A673 (cell line): ENCODE data around the gene TMEM147. TPM values are rescaled to one million over a fixed set of nuclear protein-coding genes. Genes with fewer than 3 reads are reported as not detected.

Source experiments
- BruUV-seq: library from RNA; stranded (reverse); fragments of 400-500 nt; replicated peaks from 2 replicates; lab custom pipeline; 2021; lab: Mats Ljungman, UMichigan
- CTCF ChIA-PET: fragments of 300-600 bp; sonication (Branson Sonifier 250); formaldehyde crosslinking; loops from one replicate; lab custom pipeline; 2022; ENCODE audit warnings: antibody characterized with exemption; lab: Charles Lee
- POLR2A ChIA-PET: fragments of 300-600 bp; sonication (Branson Sonifier 250); formaldehyde crosslinking; loops from one replicate; lab custom pipeline; 2022; ENCODE audit warnings: antibody characterized with exemption; ENCODE audit not compliant: low non-redundant PET; lab: Charles Lee
- DNase-seq: peaks from one replicate; pipeline ENCODE4 v3.0.0-alpha.2; 2015; ENCODE audit warnings: low spot score
- H3K27ac ChIP-seq: fragments of 200-600 bp; sonication (generic); 2 replicates; pipeline ENCODE4 v1.5.1; 2016; ENCODE audit warnings: mixed run types, low read depth, mild to moderate bottlenecking, mixed read lengths, antibody characterized with exemption, low read length; ENCODE audit not compliant: poor library complexity, severe bottlenecking
- H3K27me3 ChIP-seq: fragments of 200-600 bp; sonication (generic); replicated peaks from 2 replicates; pipeline ENCODE4 v1.6.1; 2017; ENCODE audit warnings: mixed run types, low read depth, mild to moderate bottlenecking, mixed read lengths, antibody characterized with exemption, low read length; ENCODE audit not compliant: insufficient read depth, poor library complexity
- H3K36me3 ChIP-seq: fragments of 200-600 bp; sonication (generic); 2 replicates; pipeline ENCODE4 v1.6.1; 2016; ENCODE audit warnings: mixed run types, mild to moderate bottlenecking, mixed read lengths, antibody characterized with exemption, low read length; ENCODE audit not compliant: insufficient read depth, poor library complexity, severe bottlenecking
- H3K4me1 ChIP-seq: fragments of 200-600 bp; sonication (generic); 2 replicates; pipeline ENCODE4 v1.6.1; 2017; ENCODE audit warnings: mixed run types, mild to moderate bottlenecking, mixed read lengths, antibody characterized with exemption, low read length; ENCODE audit not compliant: insufficient read depth, poor library complexity, severe bottlenecking
- H3K4me3 ChIP-seq: fragments of 200-600 bp; sonication (generic); 2 replicates; pipeline ENCODE4 v1.5.1; 2016; ENCODE audit warnings: low read depth, mixed run types, mild to moderate bottlenecking, mixed read lengths, low read length; ENCODE audit not compliant: poor library complexity, severe bottlenecking
- H3K9me3 ChIP-seq: fragments of 200-600 bp; sonication (generic); 2 replicates; pipeline ENCODE4 v1.6.1; 2016; ENCODE audit warnings: mixed run types, low read depth, mild to moderate bottlenecking, mixed read lengths, antibody characterized with exemption, low read length; ENCODE audit not compliant: poor library complexity, severe bottlenecking
- EZH2 ChIP-seq: fragments of 200-600 bp; sonication (generic); IDR thresholded peaks from 2 replicates; pipeline ENCODE4 v1.6.1; 2017; ENCODE audit warnings: borderline replicate concordance, low read depth, mild to moderate bottlenecking, mixed read lengths, antibody characterized with exemption, low read length; ENCODE audit not compliant: poor library complexity, severe bottlenecking
- intact Hi-C: fragments of 100-400 bp; cut with micrococcal nuclease; formaldehyde crosslinking; loops from one replicate; pipeline ENCODE4 v1.10.0; 2022; ENCODE audit not compliant: unreplicated experiment
- total RNA-seq: library from RNA; stranded (reverse); gene quantifications from 2 replicates; pipeline ENCODE4 v1.2.3, GENCODE V29; 2021
- TF ChIP-seq, protein P1 (sequence below): fragments of 300-800, 200-600 bp; sonication (generic); conservative IDR thresholded peaks from 2 replicates; pipeline ENCODE4 v1.5.1; 2017; ENCODE audit warnings: low read depth, mild to moderate bottlenecking, antibody characterized with exemption, low read length, moderate library complexity, mixed read lengths

TMEM147 gene
- total RNA-seq, 1 experiment from 2014 or later: 115 TPM

DNA sequence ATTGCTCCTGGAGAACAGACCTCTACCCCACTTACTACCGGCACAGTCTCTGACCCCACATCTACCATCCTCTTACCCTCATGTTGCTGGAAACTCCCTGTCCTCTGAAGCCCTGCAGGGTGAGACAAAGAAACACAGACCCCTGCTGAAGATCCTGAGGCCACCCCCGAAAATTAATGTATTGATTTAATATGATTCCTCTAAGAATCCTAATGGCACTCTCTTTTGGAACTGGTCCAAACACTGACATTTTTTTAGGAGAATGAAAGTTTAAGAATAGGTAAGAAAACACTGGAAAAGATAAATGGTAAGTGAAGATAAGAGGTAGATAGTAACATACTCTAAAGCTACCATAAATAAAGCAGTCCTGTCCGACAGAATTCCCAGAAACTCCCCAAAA lies 37.3 kb upstream of the TMEM147 start:
- Histone ChIP-seq H3K4me3 (no peak overlapping the region), H3K27me3 (peaks cover 89% of the 10 kb centered on the region), H3K4me1 (no peaks in the 10 kb centered on the region), H3K9me3 (no peaks in the 10 kb centered on the region), H3K27ac (no peak overlapping the region), H3K36me3 (no peaks in the 10 kb centered on the region)
- DNase-seq: no peak
- BruUV-seq: no TSS peak
- ChIA-PET CTCF (no interaction called here), POLR2A (no interaction called here)
- intact Hi-C loops: no loop called here
- TF ChIP-seq, protein P1, sequence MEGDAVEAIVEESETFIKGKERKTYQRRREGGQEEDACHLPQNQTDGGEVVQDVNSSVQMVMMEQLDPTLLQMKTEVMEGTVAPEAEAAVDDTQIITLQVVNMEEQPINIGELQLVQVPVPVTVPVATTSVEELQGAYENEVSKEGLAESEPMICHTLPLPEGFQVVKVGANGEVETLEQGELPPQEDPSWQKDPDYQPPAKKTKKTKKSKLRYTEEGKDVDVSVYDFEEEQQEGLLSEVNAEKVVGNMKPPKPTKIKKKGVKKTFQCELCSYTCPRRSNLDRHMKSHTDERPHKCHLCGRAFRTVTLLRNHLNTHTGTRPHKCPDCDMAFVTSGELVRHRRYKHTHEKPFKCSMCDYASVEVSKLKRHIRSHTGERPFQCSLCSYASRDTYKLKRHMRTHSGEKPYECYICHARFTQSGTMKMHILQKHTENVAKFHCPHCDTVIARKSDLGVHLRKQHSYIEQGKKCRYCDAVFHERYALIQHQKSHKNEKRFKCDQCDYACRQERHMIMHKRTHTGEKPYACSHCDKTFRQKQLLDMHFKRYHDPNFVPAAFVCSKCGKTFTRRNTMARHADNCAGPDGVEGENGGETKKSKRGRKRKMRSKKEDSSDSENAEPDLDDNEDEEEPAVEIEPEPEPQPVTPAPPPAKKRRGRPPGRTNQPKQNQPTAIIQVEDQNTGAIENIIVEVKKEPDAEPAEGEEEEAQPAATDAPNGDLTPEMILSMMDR: no peak
- TF ChIP-seq EZH2: no peak

DNA sequence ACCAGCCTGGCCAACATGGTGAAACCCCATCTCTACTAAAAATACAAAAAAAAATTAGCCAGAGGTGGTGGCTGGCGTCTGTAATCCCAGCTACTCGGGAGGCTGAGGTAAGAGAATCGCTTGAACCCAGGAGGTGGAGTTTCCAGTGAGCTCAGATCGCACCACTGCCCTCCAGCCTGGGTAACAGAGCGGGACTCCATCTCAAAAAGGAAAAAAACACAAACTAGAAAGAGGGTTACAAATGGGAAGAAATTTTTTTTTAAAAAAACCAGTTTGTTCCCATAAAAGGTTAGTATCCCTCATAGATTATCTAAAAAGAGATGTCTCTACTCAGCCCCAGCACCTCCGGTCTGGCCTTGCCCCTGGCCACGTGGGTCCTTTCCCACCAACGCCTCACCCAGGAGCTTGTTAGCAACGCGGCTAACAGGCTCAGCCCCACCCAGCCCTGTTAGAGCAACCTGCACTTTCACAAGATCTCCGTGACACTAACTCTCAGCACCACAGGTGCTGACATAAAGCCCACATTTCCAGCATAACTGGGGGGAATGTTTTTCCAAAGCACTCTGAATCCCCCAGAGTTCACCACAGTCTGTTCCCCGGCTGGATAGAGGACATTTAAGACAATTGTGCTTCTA lies 36.3 kb upstream of the TMEM147 start:
- H3K27me3 ChIP-seq: peaks cover 94% of the 10 kb centered on the region
- H3K4me1 ChIP-seq: no peaks in the 10 kb centered on the region
- no peaks in the 10 kb centered on the region for H3K9me3 ChIP-seq
- TF ChIP-seq, protein P1: no peak
- TF ChIP-seq EZH2: no peak
- intact Hi-C loops: no loop called here
- no TSS peak for BruUV-seq
- POLR2A ChIA-PET: no interaction called here
- no peak overlapping the region for H3K27ac ChIP-seq
- H3K36me3 ChIP-seq: no peaks in the 10 kb centered on the region
- no peak for DNase-seq
- CTCF ChIA-PET: no interaction called here
- no peak overlapping the region for H3K4me3 ChIP-seq

DNA sequence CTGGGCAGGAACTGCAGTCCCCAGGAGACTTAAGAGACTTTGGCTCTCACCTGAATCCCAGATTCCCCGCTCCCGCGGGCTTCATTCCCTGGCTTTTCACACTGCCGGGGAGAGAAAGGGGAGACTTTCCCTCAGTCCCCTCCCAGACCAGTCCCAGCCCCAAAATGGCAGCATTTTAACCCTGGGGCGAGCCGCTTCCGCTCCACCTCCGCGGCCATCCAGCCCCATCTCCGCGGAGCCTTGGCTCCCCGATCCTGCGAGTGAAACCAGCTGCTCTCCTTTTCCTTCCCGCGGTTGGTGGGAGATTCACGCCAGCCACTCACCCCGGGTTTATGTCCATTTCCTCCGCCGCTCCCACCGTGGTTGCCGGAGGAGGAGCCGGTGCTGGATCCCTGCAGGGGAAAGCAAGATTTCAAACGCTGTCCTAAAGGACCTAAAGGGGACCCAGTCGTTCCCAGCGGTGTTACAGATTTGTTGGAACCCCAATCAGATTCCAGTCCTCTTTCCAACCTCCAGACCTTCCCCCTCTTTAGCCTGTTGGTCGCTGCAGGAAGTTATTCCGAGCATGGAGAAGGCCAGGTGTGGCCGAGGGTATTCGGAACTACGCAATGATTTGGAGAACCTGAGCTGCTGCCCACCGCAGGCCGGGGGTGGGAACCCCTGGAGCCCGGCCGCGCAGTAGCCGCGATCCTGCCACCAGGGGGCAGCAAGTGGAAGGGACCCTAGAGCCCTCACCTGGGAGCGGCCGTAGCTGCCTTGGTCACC lies 35.4 kb upstream of the TMEM147 start:
- peak; percentile 62 for TF ChIP-seq EZH2
- TF ChIP-seq, protein P1: peak; percentile 96
- intact Hi-C loops: no loop called here
- no peak overlapping the region for H3K27ac ChIP-seq

More for the DNA sequence above, 35.4 kb upstream of the TMEM147 start:
- Histone ChIP-seq H3K36me3 (no peaks in the 10 kb centered on the region), H3K9me3 (no peaks in the 10 kb centered on the region), H3K4me1 (no peaks in the 10 kb centered on the region), H3K27me3 (peaks cover 93% of the 10 kb centered on the region), H3K4me3 (peak overlapping the region; percentile 15)
- POLR2A ChIA-PET: no interaction called here
- CTCF ChIA-PET: interaction anchor here (0.6 to 1.0 kb wide), 3 partner anchors 29 to 152 kb away, joined by 3 read pairs; partner anchors contain the start of gene FFAR3
- peak; percentile 56 for DNase-seq
- BruUV-seq: no TSS peak
